H1 (cell line): Measurements from ENCODE around the gene FBXO17. TPM values are rescaled to one million over a fixed set of nuclear protein-coding genes. Genes with fewer than 3 reads are reported as not detected.

Source experiments
- KDM5A ChIP-seq: fragments of 200-600 bp; IDR thresholded peaks from 2 replicates; pipeline ENCODE4 v1.7.1; 2012; ENCODE audit warnings: mild to moderate bottlenecking, low read length, inconsistent platforms, mixed read lengths
- RBBP5 ChIP-seq: IDR thresholded peaks from 2 replicates; pipeline ENCODE4 v1.7.1; 2012; ENCODE audit warnings: low read depth, mild to moderate bottlenecking, inconsistent platforms, low read length, moderate library complexity, borderline replicate concordance
- RFX5 ChIP-seq: IDR thresholded peaks from 2 replicates; pipeline ENCODE4 v1.6.1; 2011; ENCODE audit warnings: low read depth, low read length, improper control_type of control experiment, borderline replicate concordance
- SAP30 ChIP-seq: fragments of 300-600 bp; sonication (generic); IDR thresholded peaks from 2 replicates; pipeline ENCODE4 v1.7.1; 2012; ENCODE audit warnings: low read length, moderate library complexity, mild to moderate bottlenecking, inconsistent platforms; ENCODE audit not compliant: insufficient read depth, insufficient replicate concordance
- SP1 ChIP-seq: IDR thresholded peaks from 2 replicates; pipeline ENCODE4 v1.6.1; 2011; ENCODE audit warnings: low read depth, low read length
- SRF ChIP-seq: IDR thresholded peaks from 2 replicates; pipeline ENCODE4 v1.6.1; 2011; ENCODE audit warnings: mild to moderate bottlenecking, low read depth, low read length, moderate library complexity
- TAF1 ChIP-seq: IDR thresholded peaks from 2 replicates; pipeline ENCODE4 v1.6.1; 2011; ENCODE audit warnings: mild to moderate bottlenecking, low read depth, low read length
- YY1 ChIP-seq: IDR thresholded peaks from 2 replicates; pipeline ENCODE4 v1.6.1; 2011; ENCODE audit warnings: low read depth, mild to moderate bottlenecking, low read length
- polyA plus RNA-seq, 7 experiments: library from polyadenylated mRNA; depleted of rRNA in 3 of 7; stranded (reverse) in 5 of 7; unstranded in 2 of 7; fragments of >200 nt in 5 of 7; fragments of 200-250 nt in 2 of 7; gene quantifications; 1 replicate in 5 of 7; 2 replicates in 1 of 7; 4 replicates in 1 of 7; pipeline versions ENCODE4 v1.2.1 to v1.2.3, GENCODE V29; 2011 to 2013; ENCODE audit warnings: missing spikeins in 2 of 7, mixed read lengths in 2 of 7
- total RNA-seq: library from RNA; stranded (reverse); fragmentation: NEBNext Ultra II Directional; extraction: Animal tissue kit (Norgen Biotek cat#: 25700); gene quantifications from 2 replicates; pipeline ENCODE4 v1.2.1, GENCODE V29; 2021
- TF ChIP-seq, protein P1 (sequence below): IDR thresholded peaks from 2 replicates; pipeline ENCODE4 v1.6.1; 2012; ENCODE audit warnings: inconsistent platforms

The FBXO17 gene
- total and polyA plus RNA-seq, 2 of the 8 experiments (the other 6 are each of a cell fraction or from before 2014, with no cell fraction given), result 11.7 to 15.3 TPM

DNA sequence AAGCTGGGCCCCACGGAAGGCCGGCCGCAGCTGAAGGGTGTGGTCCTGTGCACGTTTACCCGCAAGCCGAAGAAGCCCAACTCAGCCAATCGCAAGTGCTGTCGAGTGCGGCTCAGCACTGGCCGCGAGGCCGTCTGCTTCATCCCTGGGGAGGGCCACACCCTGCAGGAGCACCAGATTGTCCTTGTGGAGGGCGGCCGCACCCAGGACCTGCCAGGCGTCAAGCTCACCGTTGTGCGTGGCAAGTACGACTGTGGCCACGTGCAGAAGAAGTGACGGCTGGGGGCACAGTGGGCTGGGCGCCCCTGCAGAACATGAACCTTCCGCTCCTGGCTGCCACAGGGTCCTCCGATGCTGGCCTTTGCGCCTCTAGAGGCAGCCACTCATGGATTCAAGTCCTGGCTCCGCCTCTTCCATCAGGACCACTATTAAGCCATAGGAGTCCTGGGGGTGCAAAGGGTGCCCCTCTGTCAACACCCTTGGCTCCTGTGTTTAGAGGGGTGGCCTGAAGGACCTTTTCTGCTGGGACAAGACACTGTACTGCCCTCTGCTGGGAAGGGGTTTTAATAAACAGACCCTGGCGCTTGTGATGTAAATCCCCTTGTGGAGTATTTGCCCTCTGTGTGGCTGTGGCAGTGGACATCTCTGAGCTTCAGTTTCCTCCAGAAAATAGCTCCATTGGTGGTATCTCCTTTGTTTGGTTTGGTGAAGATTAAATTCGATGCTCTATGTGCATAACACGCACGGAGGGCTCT, 42.9 kb downstream of the FBXO17 start (continued):
- TF ChIP-seq RBBP5 (no peak), KDM5A (no peak), SRF (no peak), SAP30 (no peak), YY1 (no peak), SP1 (no peak), TAF1 (no peak), RFX5 (no peak)
- TF ChIP-seq, protein P1, sequence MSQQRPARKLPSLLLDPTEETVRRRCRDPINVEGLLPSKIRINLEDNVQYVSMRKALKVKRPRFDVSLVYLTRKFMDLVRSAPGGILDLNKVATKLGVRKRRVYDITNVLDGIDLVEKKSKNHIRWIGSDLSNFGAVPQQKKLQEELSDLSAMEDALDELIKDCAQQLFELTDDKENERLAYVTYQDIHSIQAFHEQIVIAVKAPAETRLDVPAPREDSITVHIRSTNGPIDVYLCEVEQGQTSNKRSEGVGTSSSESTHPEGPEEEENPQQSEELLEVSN, result no peak
